ENCODE measurements around the gene POLD4. TPM values are rescaled to one million over a fixed set of nuclear protein-coding genes. Genes with fewer than 3 reads are reported as not detected.

POLD4 gene
- total and polyA plus RNA-seq, 2 donors (not counting 1 experiment from before 2014, with no cell fraction given): 32.4 to 36.3 TPM

DNA sequence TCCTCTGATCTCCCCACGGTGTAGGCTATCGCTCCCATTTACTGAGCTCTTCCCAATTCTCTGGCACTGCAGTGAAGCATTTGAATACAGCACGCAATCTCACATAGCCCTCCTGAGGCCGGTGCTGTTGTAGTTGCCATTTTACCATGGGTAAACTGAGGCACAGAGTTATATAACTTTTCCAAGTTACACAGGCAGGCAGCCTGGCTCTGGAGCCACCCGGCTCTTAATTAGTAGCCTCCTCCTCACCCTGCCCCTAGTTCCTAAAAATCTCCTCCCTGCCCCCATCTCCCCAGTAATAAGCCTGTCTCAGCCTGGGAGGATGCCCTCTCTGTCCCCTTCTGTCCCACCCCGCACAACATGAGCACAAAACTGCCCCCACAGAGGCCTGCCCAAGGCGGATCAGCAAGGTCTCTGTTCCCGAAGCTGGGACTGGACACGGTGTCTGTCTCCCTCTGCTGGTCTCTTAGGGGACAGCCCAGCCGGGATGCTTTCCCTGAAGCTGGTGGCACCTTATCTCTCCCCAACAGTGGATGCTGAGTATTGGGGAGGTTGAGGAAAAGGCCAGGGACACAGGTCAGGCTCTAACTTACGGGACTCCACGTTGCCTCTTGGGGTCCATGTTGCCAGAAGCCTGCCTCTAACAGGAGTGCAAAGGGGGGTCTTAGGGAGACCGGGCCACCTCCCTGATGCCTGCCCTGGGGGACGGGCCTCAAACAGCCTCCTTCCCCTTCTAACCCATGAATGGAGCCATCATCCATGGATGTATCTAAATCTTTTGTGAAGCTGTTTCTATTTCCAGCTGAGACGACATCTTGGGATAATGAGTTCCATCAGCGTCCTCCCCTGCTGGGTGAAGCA, 29.2 kb upstream of the POLD4 start:
- no peaks in the 10 kb centered on the region for H3K36me3 ChIP-seq (ENCODE audit: control insufficient read depth, insufficient read depth, low read length)
- H4K20me1 ChIP-seq (ENCODE audit: control insufficient read depth, extremely low read depth, insufficient read depth, low read length): no peaks in the 10 kb centered on the region
- no peak overlapping the region for H3K9ac ChIP-seq (ENCODE audit: insufficient read depth, low read length)
- no peak overlapping the region for H3K4me3 ChIP-seq (replicated peaks in 1 of 4; ENCODE audit: control extremely low read depth in 1 of 4, insufficient read depth in 1 of 4, low read depth in 3 of 4, low read length in 4 of 4)
- H3K79me2 ChIP-seq (ENCODE audit: control insufficient read depth, insufficient read depth, low read length): no peaks in the 10 kb centered on the region
- DNase-seq (ENCODE audit: low read depth in 2 of 2): peak; percentile 57 to 75
- TF ChIP-seq, protein P1, sequence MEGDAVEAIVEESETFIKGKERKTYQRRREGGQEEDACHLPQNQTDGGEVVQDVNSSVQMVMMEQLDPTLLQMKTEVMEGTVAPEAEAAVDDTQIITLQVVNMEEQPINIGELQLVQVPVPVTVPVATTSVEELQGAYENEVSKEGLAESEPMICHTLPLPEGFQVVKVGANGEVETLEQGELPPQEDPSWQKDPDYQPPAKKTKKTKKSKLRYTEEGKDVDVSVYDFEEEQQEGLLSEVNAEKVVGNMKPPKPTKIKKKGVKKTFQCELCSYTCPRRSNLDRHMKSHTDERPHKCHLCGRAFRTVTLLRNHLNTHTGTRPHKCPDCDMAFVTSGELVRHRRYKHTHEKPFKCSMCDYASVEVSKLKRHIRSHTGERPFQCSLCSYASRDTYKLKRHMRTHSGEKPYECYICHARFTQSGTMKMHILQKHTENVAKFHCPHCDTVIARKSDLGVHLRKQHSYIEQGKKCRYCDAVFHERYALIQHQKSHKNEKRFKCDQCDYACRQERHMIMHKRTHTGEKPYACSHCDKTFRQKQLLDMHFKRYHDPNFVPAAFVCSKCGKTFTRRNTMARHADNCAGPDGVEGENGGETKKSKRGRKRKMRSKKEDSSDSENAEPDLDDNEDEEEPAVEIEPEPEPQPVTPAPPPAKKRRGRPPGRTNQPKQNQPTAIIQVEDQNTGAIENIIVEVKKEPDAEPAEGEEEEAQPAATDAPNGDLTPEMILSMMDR (conservative IDR thresholded peaks at IDR 0.05 in 1 of 2, IDR thresholded peaks at IDR 0.05 in 1 of 2; ENCODE audit: low read depth in 1 of 2, low read length in 2 of 2): peak; percentile 99
- TF ChIP-seq EZH2 (IDR thresholded peaks at IDR 0.05; ENCODE audit: low read length, missing control alignments): no peak
- peaks cover 10% of the 10 kb centered on the region for H3K4me1 ChIP-seq (ENCODE audit: control insufficient read depth, extremely low read depth, insufficient read depth, low read length)
- no peak overlapping the region for H2AFZ ChIP-seq (ENCODE audit: low read length)
- H3K27ac ChIP-seq (ENCODE audit: insufficient read depth, low read length): no peak overlapping the region
- H3K9me3 ChIP-seq (ENCODE audit: control insufficient read depth, insufficient read depth, low read depth, low read length): no peaks in the 10 kb centered on the region
- H3K4me2 ChIP-seq (ENCODE audit: extremely low read depth, insufficient read depth, low read length): no peak overlapping the region
- H3K27me3 ChIP-seq (ENCODE audit: control insufficient read depth, insufficient read depth, low read length): no peaks in the 10 kb centered on the region

DNA sequence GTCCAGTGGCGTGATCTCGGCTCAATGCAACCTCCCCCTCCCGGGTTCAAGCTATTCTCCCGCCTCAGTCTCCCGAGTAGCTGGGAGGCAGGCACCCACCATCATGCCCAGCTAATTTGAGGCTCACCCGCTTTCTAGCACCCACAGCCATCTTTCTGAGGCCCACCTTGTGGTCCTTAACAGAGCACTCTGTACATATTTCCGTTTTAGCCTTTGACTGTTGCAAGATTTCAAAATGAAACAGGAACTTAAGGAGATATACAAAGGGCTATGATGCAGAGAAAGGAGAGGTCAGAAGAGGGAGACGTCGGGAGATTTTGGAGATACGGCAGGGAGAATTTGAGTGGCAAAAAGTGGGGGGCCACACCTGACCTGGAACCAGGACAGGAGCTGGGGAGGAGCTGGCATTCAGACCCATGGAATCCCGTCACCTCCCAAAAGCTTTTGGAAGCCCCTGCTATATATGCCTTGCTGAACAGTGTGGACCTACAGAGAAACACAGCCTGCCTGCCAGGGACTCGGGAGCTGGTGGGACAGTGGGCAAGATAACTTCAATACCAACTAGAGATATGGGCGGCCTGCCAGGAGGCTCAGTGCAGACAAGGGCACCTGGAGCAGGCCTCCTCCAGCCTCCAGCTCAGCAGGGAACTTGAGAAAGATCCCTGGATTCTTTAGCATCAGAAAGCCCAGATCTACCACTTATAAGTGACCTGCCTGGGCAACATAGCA, 28.1 kb upstream of the POLD4 start:
- Histone ChIP-seq H3K9ac (ENCODE audit: insufficient read depth, low read length) (no peak overlapping the region), H3K4me2 (ENCODE audit: extremely low read depth, insufficient read depth, low read length) (no peak overlapping the region), H2AFZ (ENCODE audit: low read length) (no peak overlapping the region), H3K36me3 (ENCODE audit: control insufficient read depth, insufficient read depth, low read length) (no peaks in the 10 kb centered on the region), H3K27me3 (ENCODE audit: control insufficient read depth, insufficient read depth, low read length) (no peaks in the 10 kb centered on the region), H3K4me3 (replicated peaks in 1 of 4; ENCODE audit: control extremely low read depth in 1 of 4, insufficient read depth in 1 of 4, low read depth in 3 of 4, low read length in 4 of 4) (no peak overlapping the region), H3K4me1 (ENCODE audit: control insufficient read depth, extremely low read depth, insufficient read depth, low read length) (peaks cover 10% of the 10 kb centered on the region), H3K9me3 (ENCODE audit: control insufficient read depth, insufficient read depth, low read depth, low read length) (no peaks in the 10 kb centered on the region), H3K27ac (ENCODE audit: insufficient read depth, low read length) (no peak overlapping the region), H3K79me2 (ENCODE audit: control insufficient read depth, insufficient read depth, low read length) (no peaks in the 10 kb centered on the region), H4K20me1 (ENCODE audit: control insufficient read depth, extremely low read depth, insufficient read depth, low read length) (no peaks in the 10 kb centered on the region)
- TF ChIP-seq EZH2 (IDR thresholded peaks at IDR 0.05; ENCODE audit: low read length, missing control alignments): no peak
- TF ChIP-seq, protein P1 (conservative IDR thresholded peaks at IDR 0.05 in 1 of 2, IDR thresholded peaks at IDR 0.05 in 1 of 2; ENCODE audit: low read depth in 1 of 2, low read length in 2 of 2): no peak
- DNase-seq (ENCODE audit: low read depth in 2 of 2): no peak
